ENCODE results near the gene CPLANE2.
"Not testable (repeated sequence)": the region's sequence is repeated elsewhere in the genome, so short reads cannot be mapped to it uniquely, and the experiment has no call there.

DNA sequence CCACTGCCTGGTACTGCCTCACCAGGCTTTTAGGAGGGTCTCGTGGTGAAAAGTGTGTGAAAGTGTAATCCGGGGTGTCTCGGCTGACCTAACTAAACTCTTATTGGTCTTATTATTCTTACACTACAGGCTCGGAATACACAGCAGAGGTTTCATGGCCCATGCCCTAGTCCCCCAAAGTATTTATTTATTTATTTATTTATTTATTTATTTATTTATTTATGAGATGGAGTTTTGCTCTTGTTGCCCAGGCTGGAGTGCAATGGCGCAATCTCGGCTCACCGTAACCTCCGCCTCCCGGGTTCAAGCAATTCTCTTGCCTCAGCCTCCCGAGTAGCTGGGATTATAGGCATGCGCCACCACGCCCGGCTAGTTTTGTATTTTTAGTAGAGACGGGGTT is 21.7 kb downstream of the CPLANE2 start:
- TF ChIP-seq, protein P1, sequence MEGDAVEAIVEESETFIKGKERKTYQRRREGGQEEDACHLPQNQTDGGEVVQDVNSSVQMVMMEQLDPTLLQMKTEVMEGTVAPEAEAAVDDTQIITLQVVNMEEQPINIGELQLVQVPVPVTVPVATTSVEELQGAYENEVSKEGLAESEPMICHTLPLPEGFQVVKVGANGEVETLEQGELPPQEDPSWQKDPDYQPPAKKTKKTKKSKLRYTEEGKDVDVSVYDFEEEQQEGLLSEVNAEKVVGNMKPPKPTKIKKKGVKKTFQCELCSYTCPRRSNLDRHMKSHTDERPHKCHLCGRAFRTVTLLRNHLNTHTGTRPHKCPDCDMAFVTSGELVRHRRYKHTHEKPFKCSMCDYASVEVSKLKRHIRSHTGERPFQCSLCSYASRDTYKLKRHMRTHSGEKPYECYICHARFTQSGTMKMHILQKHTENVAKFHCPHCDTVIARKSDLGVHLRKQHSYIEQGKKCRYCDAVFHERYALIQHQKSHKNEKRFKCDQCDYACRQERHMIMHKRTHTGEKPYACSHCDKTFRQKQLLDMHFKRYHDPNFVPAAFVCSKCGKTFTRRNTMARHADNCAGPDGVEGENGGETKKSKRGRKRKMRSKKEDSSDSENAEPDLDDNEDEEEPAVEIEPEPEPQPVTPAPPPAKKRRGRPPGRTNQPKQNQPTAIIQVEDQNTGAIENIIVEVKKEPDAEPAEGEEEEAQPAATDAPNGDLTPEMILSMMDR (IDR thresholded peaks at IDR 0.05 in 8 of 11, conservative IDR thresholded peaks at IDR 0.05 in 3 of 11) = not testable (repeated sequence)
- TF ChIP-seq POLR2A (IDR thresholded peaks at IDR 0.05) = not testable (repeated sequence)

All from spleen (tissue), 7 donors.